Left ventricle myocardium inferior (tissue), 1 donor: Measurements from ENCODE around the gene COL3A1. TPM values are rescaled to one million over a fixed set of nuclear protein-coding genes. Genes with fewer than 3 reads are reported as not detected.
A peak's percentile ranks its signal among the peaks of the same experiment; 100 is the strongest.

Experiments used
- DNase-seq: peaks from one replicate; pipeline ENCODE4 v3.0.0-alpha.2; 2020
- H3K27ac ChIP-seq: fragments of 200-600 bp; replicated peaks from 2 replicates; pipeline ENCODE4 v1.8.0; 2021
- H3K27me3 ChIP-seq: fragments of 200-600 bp; 2 replicates; pipeline ENCODE4 v1.8.0; 2021; ENCODE audit warnings: low read depth
- H3K36me3 ChIP-seq: fragments of 200-600 bp; 2 replicates; pipeline ENCODE4 v1.8.0; 2021
- H3K4me1 ChIP-seq: fragments of 200-600 bp; 2 replicates; pipeline ENCODE4 v1.8.0; 2021
- H3K4me3 ChIP-seq: fragments of 200-600 bp; 2 replicates; pipeline ENCODE4 v1.8.0; 2021; ENCODE audit warnings: mild to moderate bottlenecking, moderate library complexity
- H3K9me3 ChIP-seq: fragments of 200-600 bp; replicated peaks from 2 replicates; pipeline ENCODE4 v1.8.0; 2021
- CTCF ChIP-seq: fragments of 200-600 bp; IDR thresholded peaks from 2 replicates; pipeline ENCODE4 v1.8.0; 2021; ENCODE audit warnings: antibody characterized with exemption, mild to moderate bottlenecking, borderline replicate concordance
- intact Hi-C: fragments of 100-400 bp; cut with micrococcal nuclease; formaldehyde crosslinking; loops from one replicate; pipeline ENCODE4 v1.11.0; 2022
- total RNA-seq: library from RNA; stranded (reverse); fragmentation: NEBNext Ultra II Directional; extraction: Animal tissue kit (Norgen Biotek cat#: 25700); gene quantifications from one replicate; pipeline ENCODE4 v1.2.1, GENCODE V29; 2021
- donor health status: DM: no; HTN: yes; CAD: no; lungs with severe emphysema.

COL3A1 gene
- total RNA-seq, 1 donor from 2014 or later: 98.5 TPM

- H3K27me3 ChIP-seq: no peaks in the 10 kb centered on the region
- no peaks in the 10 kb centered on the region for H3K36me3 ChIP-seq
- peaks cover 5% of the 10 kb centered on the region for H3K4me1 ChIP-seq
- peak overlapping the region; percentile 64 for H3K4me3 ChIP-seq
- DNase-seq: no peak
- intact Hi-C loops: loop anchor here (5.0 to 10.0 kb wide), 2 partner anchors 192 to 455 kb away; no protein-coding TSS in a partner anchor
- peak overlapping the region; percentile 82 for H3K27ac ChIP-seq
- H3K9me3 ChIP-seq: no peaks in the 10 kb centered on the region
- no peak for TF ChIP-seq CTCF
These were observed 5.3 kb downstream of the COL3A1 start for GRCh38 chr2:188979187-188980114.

GRCh38 chr2:188983427-188984064 lies 9.4 kb downstream of the COL3A1 start:
- H3K27me3 ChIP-seq: no peaks in the 10 kb centered on the region
- peak; percentile 44 for TF ChIP-seq CTCF
- peaks cover 15% of the 10 kb centered on the region for H3K36me3 ChIP-seq
- peaks cover 17% of the 10 kb centered on the region for H3K4me1 ChIP-seq
- H3K27ac ChIP-seq: peak overlapping the region; percentile 82
- no peak for DNase-seq
- intact Hi-C loops: no loop called here
- H3K9me3 ChIP-seq: no peaks in the 10 kb centered on the region
- peak overlapping the region; percentile 3 for H3K4me3 ChIP-seq

DNA sequence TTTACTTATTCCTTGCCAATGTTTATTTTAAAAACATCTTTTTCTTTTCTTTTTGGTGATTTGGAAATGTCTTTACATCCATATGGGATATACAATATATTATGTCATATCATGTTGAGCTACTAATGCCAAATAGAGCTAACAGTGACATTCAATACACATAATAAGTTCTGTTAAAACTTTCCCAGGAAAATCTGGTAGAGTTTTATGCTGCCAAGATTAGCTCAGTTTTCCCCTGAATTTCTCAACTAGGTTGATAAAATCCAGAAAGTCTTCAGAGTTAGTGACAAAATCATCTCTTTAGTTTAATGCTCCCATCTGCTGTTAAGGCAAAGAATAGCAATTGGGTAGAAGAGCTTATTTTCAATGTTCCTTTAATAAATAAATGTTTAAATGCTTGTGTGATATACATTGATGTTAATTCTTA lies 9.9 kb downstream of the COL3A1 start:
- Histone ChIP-seq H3K9me3 (no peaks in the 10 kb centered on the region), H3K27ac (peak overlapping the region; percentile 82), H3K4me1 (peaks cover 17% of the 10 kb centered on the region), H3K4me3 (peak overlapping the region; percentile 3), H3K36me3 (peaks cover 15% of the 10 kb centered on the region), H3K27me3 (no peaks in the 10 kb centered on the region)
- DNase-seq: no peak
- TF ChIP-seq CTCF: peak; percentile 27
- intact Hi-C loops: no loop called here

DNA sequence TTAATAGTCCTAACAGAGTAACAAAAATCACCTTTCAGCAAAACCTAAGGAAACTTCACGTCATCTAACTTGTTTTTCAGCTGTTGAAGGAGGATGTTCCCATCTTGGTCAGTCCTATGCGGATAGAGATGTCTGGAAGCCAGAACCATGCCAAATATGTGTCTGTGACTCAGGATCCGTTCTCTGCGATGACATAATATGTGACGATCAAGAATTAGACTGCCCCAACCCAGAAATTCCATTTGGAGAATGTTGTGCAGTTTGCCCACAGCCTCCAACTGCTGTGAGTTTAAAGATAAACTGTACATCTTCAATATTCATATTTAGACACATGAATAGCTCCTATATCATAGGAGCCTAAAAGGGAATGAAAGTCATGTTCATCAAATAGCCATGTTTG lies 10.5 kb downstream of the COL3A1 start:
- Histone ChIP-seq H3K27me3 (no peaks in the 10 kb centered on the region), H3K9me3 (no peaks in the 10 kb centered on the region), H3K27ac (peak overlapping the region; percentile 82), H3K4me3 (no peak overlapping the region), H3K4me1 (peaks cover 17% of the 10 kb centered on the region), H3K36me3 (peaks cover 15% of the 10 kb centered on the region)
- no peak for DNase-seq
- TF ChIP-seq CTCF: no peak
- intact Hi-C loops: no loop called here

DNA sequence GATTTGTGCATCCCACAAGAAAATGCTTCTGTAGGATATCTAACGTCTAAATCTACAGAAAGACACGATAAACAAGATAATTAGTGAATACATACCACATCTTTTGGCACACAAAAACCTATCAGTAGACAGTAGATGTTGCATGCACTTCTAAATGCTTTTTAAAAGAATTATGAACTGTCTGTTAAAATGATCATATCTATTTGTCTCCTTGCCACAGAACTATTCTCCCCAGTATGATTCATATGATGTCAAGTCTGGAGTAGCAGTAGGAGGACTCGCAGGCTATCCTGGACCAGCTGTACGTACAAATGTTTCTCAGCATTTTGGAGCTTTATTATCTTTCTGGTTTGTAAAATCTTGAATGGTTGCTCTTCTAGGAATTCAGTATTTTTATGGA lies 12.7 kb downstream of the COL3A1 start:
- TF ChIP-seq CTCF: no peak
- Histone ChIP-seq H3K9me3 (no peaks in the 10 kb centered on the region), H3K4me1 (peaks cover 17% of the 10 kb centered on the region), H3K4me3 (no peak overlapping the region), H3K36me3 (peaks cover 16% of the 10 kb centered on the region), H3K27ac (peak overlapping the region; percentile 82), H3K27me3 (no peaks in the 10 kb centered on the region)
- DNase-seq: no peak
- intact Hi-C loops: no loop called here
